ENCODE results near the gene NEU2. TPM values are rescaled to one million over a fixed set of nuclear protein-coding genes. Genes with fewer than 3 reads are reported as not detected.

NEU2 gene
- total and polyA plus RNA-seq, 2 of the 13 experiments (the other 11 are each of a cell fraction or from before 2014, with no cell fraction given) = not detected

- peak overlapping the region; percentile 55 for H3K27ac ChIP-seq (ENCODE audit: extremely low read length, insufficient read depth, low read length)
- H3K4me2 ChIP-seq (ENCODE audit: low read depth, low read length) = no peak overlapping the region
- no peaks in the 10 kb centered on the region for H3K36me3 ChIP-seq (replicated peaks in 1 of 2; ENCODE audit: control insufficient read depth in 1 of 2, insufficient read depth in 2 of 2, low read length in 2 of 2)
- ChIA-PET CTCF (ENCODE audit: low intra/inter-chr PET ratio, low total read pairs) (no interaction called here), POLR2A (interaction anchor here (2.4 kb wide), 1 partner anchor 19 kb away, joined by 9 read pairs; no protein-coding TSS in a partner anchor)
- 0 out of 2 replicates have a peak, but pooled peaks cover 3% of the 10 kb centered on the region for H4K20me1 ChIP-seq (ENCODE audit: insufficient read depth, low read length)
- ATAC-seq (no peak), DNase-seq (ENCODE audit: low spot score) (no peak), FAIRE-seq (no peak)
- H3K9ac ChIP-seq (ENCODE audit: insufficient read depth, low read depth, low read length) = no peak overlapping the region
- no peak overlapping the region for H2AFZ ChIP-seq (ENCODE audit: low read length)
- in situ Hi-C loops (cut with HindIII; ENCODE audit: extremely low pct_ligation_motif_present, low pct_unique_long_range_greater_than_20kb) (no loop called here), intact Hi-C loops (cut with micrococcal nuclease; ENCODE audit: unreplicated experiment) (no loop called here)
- H3K9me3 ChIP-seq (ENCODE audit: low read length) = no peaks in the 10 kb centered on the region
- no TSS peak for BruUV-seq (replicated peaks)
- H3K4me1 ChIP-seq (ENCODE audit: insufficient read depth, low read length) = peaks cover 67% of the 10 kb centered on the region
- TF ChIP-seq, protein P1, sequence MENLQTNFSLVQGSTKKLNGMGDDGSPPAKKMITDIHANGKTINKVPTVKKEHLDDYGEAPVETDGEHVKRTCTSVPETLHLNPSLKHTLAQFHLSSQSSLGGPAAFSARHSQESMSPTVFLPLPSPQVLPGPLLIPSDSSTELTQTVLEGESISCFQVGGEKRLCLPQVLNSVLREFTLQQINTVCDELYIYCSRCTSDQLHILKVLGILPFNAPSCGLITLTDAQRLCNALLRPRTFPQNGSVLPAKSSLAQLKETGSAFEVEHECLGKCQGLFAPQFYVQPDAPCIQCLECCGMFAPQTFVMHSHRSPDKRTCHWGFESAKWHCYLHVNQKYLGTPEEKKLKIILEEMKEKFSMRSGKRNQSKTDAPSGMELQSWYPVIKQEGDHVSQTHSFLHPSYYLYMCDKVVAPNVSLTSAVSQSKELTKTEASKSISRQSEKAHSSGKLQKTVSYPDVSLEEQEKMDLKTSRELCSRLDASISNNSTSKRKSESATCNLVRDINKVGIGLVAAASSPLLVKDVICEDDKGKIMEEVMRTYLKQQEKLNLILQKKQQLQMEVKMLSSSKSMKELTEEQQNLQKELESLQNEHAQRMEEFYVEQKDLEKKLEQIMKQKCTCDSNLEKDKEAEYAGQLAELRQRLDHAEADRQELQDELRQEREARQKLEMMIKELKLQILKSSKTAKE (CRISPR knock-in tag; IDR thresholded peaks at IDR 0.05; ENCODE audit: borderline replicate concordance) = no peak
- TF ChIP-seq FOXO1 (CRISPR knock-in tag; IDR thresholded peaks at IDR 0.05) (no peak), GATAD1 (CRISPR knock-in tag; IDR thresholded peaks at IDR 0.05) (no peak), ZFP1 (CRISPR knock-in tag; IDR thresholded peaks at IDR 0.05) (no peak), NR2F2 (IDR thresholded peaks at IDR 0.05; ENCODE audit: borderline replicate concordance, low read depth) (no peak), TOPORS (CRISPR knock-in tag; IDR thresholded peaks at IDR 0.05) (no peak), ZNF768 (CRISPR knock-in tag; IDR thresholded peaks at IDR 0.05) (peak; percentile 65), SNRNP70 (IDR thresholded peaks at IDR 0.05; ENCODE audit: low read depth, low read length) (no peak), ZXDC (CRISPR knock-in tag; IDR thresholded peaks at IDR 0.05) (0 out of 2 replicates have a peak, but pooled peaks have one; percentile 12)
- no peaks in the 10 kb centered on the region; a peak in 1 of 5 replicates for H3K27me3 ChIP-seq (ENCODE audit: control insufficient read depth in 1 of 2, insufficient read depth in 2 of 2, low read length in 2 of 2)
- WGBS (ENCODE audit: low lambda C conversion rate) = 93% methylated on average over 9 of the region's 9 CpGs
- H3K79me2 ChIP-seq (ENCODE audit: insufficient read depth, low read length) = no peaks in the 10 kb centered on the region
- H3K4me3 ChIP-seq (replicated peaks in 1 of 3; ENCODE audit: insufficient read depth in 1 of 3, low read depth in 2 of 3, low read length in 3 of 3) = no peak overlapping the region
Measured at GRCh38 chr2:233065954-233066470, 33.5 kb downstream of the NEU2 start.

Measured in HepG2 (cell line).